HepG2 (cell line): Measurements from ENCODE around the gene SRP9. TPM values are rescaled to one million over a fixed set of nuclear protein-coding genes. Genes with fewer than 3 reads are reported as not detected.

Source experiments
- ATAC-seq: fragments of 200-7000 bp; cut with Tn5 transposase; 3 replicates; pipeline ENCODE4 v1.9.1; 2020; ENCODE audit warnings: mild to moderate bottlenecking, moderate library complexity
- BruUV-seq: library from RNA; stranded (reverse); fragments of 400-500 nt; replicated peaks from 2 replicates; lab custom pipeline; 2021; lab: Mats Ljungman, UMichigan
- CTCF ChIA-PET: fragments of 300-600 bp; formaldehyde crosslinking; extraction: SDS; loops from one replicate; lab custom pipeline; 2021; ENCODE audit warnings: low total read pairs, inconsistent platforms, low intra/inter-chr PET ratio; lab: Yijun Ruan, JAX
- POLR2A ChIA-PET: fragments of 350-600 bp; sonication (Branson Sonifier 250); formaldehyde crosslinking; loops from one replicate; lab custom pipeline; 2020; ENCODE audit warnings: antibody characterized with exemption, inconsistent platforms; lab: Yijun Ruan, JAX
- DNase-seq: peaks from one replicate; pipeline ENCODE4 v3.0.0-alpha.2; 2015; ENCODE audit warnings: low spot score
- FAIRE-seq: peaks from 3 replicates; lab custom pipeline; 2011; peaks lifted over from hg19 to GRCh38; lab: Jason Lieb, UNC
- H2AFZ ChIP-seq: one replicate; pipeline ENCODE4 v1.6.1; 2011; ENCODE audit warnings: low read length, inconsistent platforms
- H3K27ac ChIP-seq: fragments of 300-600 bp; 3 replicates; pipeline ENCODE4 v1.8.0; 2011; ENCODE audit warnings: mixed run types, mild to moderate bottlenecking, mixed read lengths, low read length, inconsistent platforms; ENCODE audit not compliant: insufficient read depth; ENCODE audit errors: extremely low read length
- H3K27me3 ChIP-seq, 2 experiments: fragments of 200-600 bp in 1 of 2; 2 replicates in 1 of 2; 3 replicates in 1 of 2; pipeline versions ENCODE4 v1.6.0 to v1.8.0; 2011; ENCODE audit warnings: low read length in 2 of 2, mild to moderate bottlenecking in 2 of 2, moderate library complexity in 2 of 2, inconsistent platforms in 1 of 2; ENCODE audit not compliant: insufficient read depth in 2 of 2, control insufficient read depth in 1 of 2
- H3K36me3 ChIP-seq, 2 experiments: fragments of 200-600 bp in 1 of 2; replicated peaks in 1 of 2; 2 replicates in 1 of 2; 3 replicates in 1 of 2; pipeline versions ENCODE4 v1.5.1 to v1.8.0; 2011; ENCODE audit warnings: low read length in 2 of 2, inconsistent platforms in 1 of 2; ENCODE audit not compliant: insufficient read depth in 2 of 2, control insufficient read depth in 1 of 2
- H3K4me1 ChIP-seq: 2 replicates; pipeline ENCODE4 v1.5.1; 2012; ENCODE audit warnings: low read length, inconsistent platforms; ENCODE audit not compliant: insufficient read depth
- H3K4me2 ChIP-seq: 2 replicates; pipeline ENCODE4 v1.6.0; 2011; ENCODE audit warnings: low read depth, low read length, inconsistent platforms
- H3K4me3 ChIP-seq, 3 experiments: fragments of 200-600 bp in 1 of 3; sonication (generic), shearing (Covaris generic) in 1 of 3; replicated peaks in 1 of 3; 2 replicates each; pipeline ENCODE4 v1.5.1; 2011 to 2016; ENCODE audit warnings: low read length in 3 of 3, inconsistent platforms in 2 of 3, low read depth in 2 of 3, mild to moderate bottlenecking in 2 of 3, control low read depth in 1 of 3, mixed read lengths in 1 of 3; ENCODE audit not compliant: insufficient read depth in 1 of 3
- H3K79me2 ChIP-seq: one replicate; pipeline ENCODE4 v1.6.1; 2011; ENCODE audit warnings: low read length, inconsistent platforms; ENCODE audit not compliant: insufficient read depth
- H3K9ac ChIP-seq: 2 replicates; pipeline ENCODE4 v1.6.0; 2011; ENCODE audit warnings: mild to moderate bottlenecking, low read depth, low read length, inconsistent platforms; ENCODE audit not compliant: insufficient read depth
- H3K9me3 ChIP-seq: 2 replicates; pipeline ENCODE4 v1.5.1; 2012; ENCODE audit warnings: mild to moderate bottlenecking, low read length
- H4K20me1 ChIP-seq: 2 replicates; pipeline ENCODE4 v1.6.0; 2011; ENCODE audit warnings: inconsistent platforms, mild to moderate bottlenecking, low read length, moderate library complexity; ENCODE audit not compliant: insufficient read depth
- CHD2 ChIP-seq: IDR thresholded peaks from 2 replicates; pipeline ENCODE4 v1.6.1; 2011; ENCODE audit warnings: low read depth, low read length, improper control_type of control experiment
- RARA ChIP-seq: IDR thresholded peaks from 2 replicates; pipeline ENCODE4 v1.6.1; 2016; ENCODE audit warnings: missing genetic modification reagents, missing compliant biosample characterization
- SMAD3 ChIP-seq: sonication (generic); formaldehyde crosslinking; IDR thresholded peaks from 2 replicates; pipeline ENCODE4 v1.4.0; 2020; ENCODE audit warnings: missing genetic modification reagents
- ZNF44 ChIP-seq: sonication (generic); formaldehyde crosslinking; IDR thresholded peaks from 2 replicates; pipeline ENCODE4 v1.5.1; 2020; ENCODE audit warnings: mild to moderate bottlenecking, missing genetic modification reagents
- ZNF660 ChIP-seq: sonication (generic); formaldehyde crosslinking; IDR thresholded peaks from 2 replicates; pipeline ENCODE4 v1.5.1; 2020; ENCODE audit warnings: mild to moderate bottlenecking, low read depth, missing genetic modification reagents, borderline replicate concordance
- WGBS: methylation state at CpG from one replicate; pipeline ENCODE4 v1.1.6; 2017; ENCODE audit warnings: low lambda C conversion rate; 5-methylcytosine and 5-hydroxymethylcytosine counted together
- in situ Hi-C: cut with HindIII; loops from 2 replicates; pipeline ENCODE4 v1.10.0; 2017; ENCODE audit warnings: low pct_unique_long_range_greater_than_20kb; ENCODE audit not compliant: extremely low pct_ligation_motif_present
- intact Hi-C: fragments of 100-400 bp; cut with micrococcal nuclease; formaldehyde crosslinking; loops from one replicate; pipeline ENCODE4 v1.10.0; 2022; ENCODE audit not compliant: unreplicated experiment
- polyA plus RNA-seq, 8 experiments: library from polyadenylated mRNA; depleted of rRNA in 3 of 8; stranded (reverse) in 7 of 8; unstranded in 1 of 8; fragments of >200 nt; fragmentation: Illumina TruSeq in 4 of 8; extraction: Trizol in 4 of 8; gene quantifications; 2 replicates each; pipeline versions ENCODE4 v1.2.1 to v1.2.3, GENCODE V29; 2011 to 2016; ENCODE audit warnings: low read depth in 4 of 8, missing spikeins in 1 of 8, mixed read lengths in 1 of 8; ENCODE audit not compliant: insufficient read depth in 1 of 8
- total RNA-seq, 5 experiments: library from RNA; depleted of rRNA; stranded (reverse); fragments of >200 nt; fragmentation: Illumina TruSeq; extraction: Trizol; gene quantifications; 2 replicates each; pipeline ENCODE4 v1.2.3, GENCODE V29; 2016; ENCODE audit warnings: low read depth in 1 of 5
- TF ChIP-seq, protein P1 (sequence below), 2 experiments: sonication (generic) in 1 of 2; formaldehyde crosslinking in 1 of 2; IDR thresholded peaks; 2 replicates each; pipeline versions ENCODE4 v1.6.1 to v1.9.0; 2014 to 2022; ENCODE audit warnings: antibody characterized with exemption in 1 of 2, borderline replicate concordance in 1 of 2, inconsistent platforms in 1 of 2, low read depth in 1 of 2, missing genetic modification reagents in 1 of 2
- TF ChIP-seq, protein P2 (sequence below): sonication (generic); formaldehyde crosslinking; IDR thresholded peaks from one replicate; pipeline ENCODE4 v1.5.1; 2020; ENCODE audit warnings: mild to moderate bottlenecking, missing genetic modification reagents; ENCODE audit errors: not compliant biosample characterization

The SRP9 gene
- total and polyA plus RNA-seq, 2 of the 13 experiments (the other 11 are each of a cell fraction or from before 2014, with no cell fraction given) = 251 to 307 TPM

- TF ChIP-seq CHD2 (no peak), SMAD3 (peak; percentile 26; the same call in 1 of the 2 replicates), RARA (CRISPR knock-in tag) (0 out of 2 replicates have a peak, but pooled peaks have one; percentile 10)
- TF ChIP-seq, protein P1, sequence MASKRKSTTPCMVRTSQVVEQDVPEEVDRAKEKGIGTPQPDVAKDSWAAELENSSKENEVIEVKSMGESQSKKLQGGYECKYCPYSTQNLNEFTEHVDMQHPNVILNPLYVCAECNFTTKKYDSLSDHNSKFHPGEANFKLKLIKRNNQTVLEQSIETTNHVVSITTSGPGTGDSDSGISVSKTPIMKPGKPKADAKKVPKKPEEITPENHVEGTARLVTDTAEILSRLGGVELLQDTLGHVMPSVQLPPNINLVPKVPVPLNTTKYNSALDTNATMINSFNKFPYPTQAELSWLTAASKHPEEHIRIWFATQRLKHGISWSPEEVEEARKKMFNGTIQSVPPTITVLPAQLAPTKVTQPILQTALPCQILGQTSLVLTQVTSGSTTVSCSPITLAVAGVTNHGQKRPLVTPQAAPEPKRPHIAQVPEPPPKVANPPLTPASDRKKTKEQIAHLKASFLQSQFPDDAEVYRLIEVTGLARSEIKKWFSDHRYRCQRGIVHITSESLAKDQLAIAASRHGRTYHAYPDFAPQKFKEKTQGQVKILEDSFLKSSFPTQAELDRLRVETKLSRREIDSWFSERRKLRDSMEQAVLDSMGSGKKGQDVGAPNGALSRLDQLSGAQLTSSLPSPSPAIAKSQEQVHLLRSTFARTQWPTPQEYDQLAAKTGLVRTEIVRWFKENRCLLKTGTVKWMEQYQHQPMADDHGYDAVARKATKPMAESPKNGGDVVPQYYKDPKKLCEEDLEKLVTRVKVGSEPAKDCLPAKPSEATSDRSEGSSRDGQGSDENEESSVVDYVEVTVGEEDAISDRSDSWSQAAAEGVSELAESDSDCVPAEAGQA (IDR thresholded peaks at IDR 0.05; ENCODE audit: low read depth) = no peak
- TF ChIP-seq, protein P1 (CRISPR knock-in tag; IDR thresholded peaks at IDR 0.05; ENCODE audit: borderline replicate concordance) = 0 out of 2 replicates have a peak, but pooled peaks have one; percentile 67
Observed at GRCh38 chr1:225772323-225772768, 5.3 kb upstream of the SRP9 start (continued).

GRCh38 chr1:225772848-225773247 lies 4.8 kb upstream of the SRP9 start:
- Histone ChIP-seq H3K36me3 (no peaks in the 10 kb centered on the region), H3K9me3 (no peaks in the 10 kb centered on the region), H3K27ac (no peak overlapping the region), H3K4me2 (peak overlapping the region; percentile 59), H3K4me1 (peaks cover 78% of the 10 kb centered on the region), H2AFZ (no peak overlapping the region), H3K79me2 (peaks cover 1% of the 10 kb centered on the region), H3K4me3 (no peak overlapping the region), H4K20me1 (no peaks in the 10 kb centered on the region), H3K27me3 (no peaks in the 10 kb centered on the region; a peak in 1 of 5 replicates), H3K9ac (no peak overlapping the region; the same call in 1 of the 2 replicates)
- DNase-seq = no peak
- 61% methylated on average over 4 of the region's 4 CpGs for WGBS
- intact Hi-C loops = loop anchor here (1.0 to 10.0 kb wide), 7 partner anchors 36 to 292 kb away; partner anchors contain the start of gene ENAH
- no TSS peak for BruUV-seq
- in situ Hi-C loops = loop anchor here (5.0 kb wide), 1 partner anchor 296 kb away; no protein-coding TSS in a partner anchor
- FAIRE-seq = no peak
- ChIA-PET POLR2A (interaction anchor here (1.0 to 5.4 kb wide), 9 partner anchors 36 to 298 kb away, joined by 3 to 33 read pairs (median 5); partner anchors contain the start of gene ENAH), CTCF (interaction anchor here (1.5 to 2.4 kb wide), 3 partner anchors 37 to 298 kb away, joined by 4 to 32 read pairs (median 11); no protein-coding TSS in a partner anchor)
- no peak for ATAC-seq
- no peak for TF ChIP-seq ZNF660
- TF ChIP-seq, protein P2, sequence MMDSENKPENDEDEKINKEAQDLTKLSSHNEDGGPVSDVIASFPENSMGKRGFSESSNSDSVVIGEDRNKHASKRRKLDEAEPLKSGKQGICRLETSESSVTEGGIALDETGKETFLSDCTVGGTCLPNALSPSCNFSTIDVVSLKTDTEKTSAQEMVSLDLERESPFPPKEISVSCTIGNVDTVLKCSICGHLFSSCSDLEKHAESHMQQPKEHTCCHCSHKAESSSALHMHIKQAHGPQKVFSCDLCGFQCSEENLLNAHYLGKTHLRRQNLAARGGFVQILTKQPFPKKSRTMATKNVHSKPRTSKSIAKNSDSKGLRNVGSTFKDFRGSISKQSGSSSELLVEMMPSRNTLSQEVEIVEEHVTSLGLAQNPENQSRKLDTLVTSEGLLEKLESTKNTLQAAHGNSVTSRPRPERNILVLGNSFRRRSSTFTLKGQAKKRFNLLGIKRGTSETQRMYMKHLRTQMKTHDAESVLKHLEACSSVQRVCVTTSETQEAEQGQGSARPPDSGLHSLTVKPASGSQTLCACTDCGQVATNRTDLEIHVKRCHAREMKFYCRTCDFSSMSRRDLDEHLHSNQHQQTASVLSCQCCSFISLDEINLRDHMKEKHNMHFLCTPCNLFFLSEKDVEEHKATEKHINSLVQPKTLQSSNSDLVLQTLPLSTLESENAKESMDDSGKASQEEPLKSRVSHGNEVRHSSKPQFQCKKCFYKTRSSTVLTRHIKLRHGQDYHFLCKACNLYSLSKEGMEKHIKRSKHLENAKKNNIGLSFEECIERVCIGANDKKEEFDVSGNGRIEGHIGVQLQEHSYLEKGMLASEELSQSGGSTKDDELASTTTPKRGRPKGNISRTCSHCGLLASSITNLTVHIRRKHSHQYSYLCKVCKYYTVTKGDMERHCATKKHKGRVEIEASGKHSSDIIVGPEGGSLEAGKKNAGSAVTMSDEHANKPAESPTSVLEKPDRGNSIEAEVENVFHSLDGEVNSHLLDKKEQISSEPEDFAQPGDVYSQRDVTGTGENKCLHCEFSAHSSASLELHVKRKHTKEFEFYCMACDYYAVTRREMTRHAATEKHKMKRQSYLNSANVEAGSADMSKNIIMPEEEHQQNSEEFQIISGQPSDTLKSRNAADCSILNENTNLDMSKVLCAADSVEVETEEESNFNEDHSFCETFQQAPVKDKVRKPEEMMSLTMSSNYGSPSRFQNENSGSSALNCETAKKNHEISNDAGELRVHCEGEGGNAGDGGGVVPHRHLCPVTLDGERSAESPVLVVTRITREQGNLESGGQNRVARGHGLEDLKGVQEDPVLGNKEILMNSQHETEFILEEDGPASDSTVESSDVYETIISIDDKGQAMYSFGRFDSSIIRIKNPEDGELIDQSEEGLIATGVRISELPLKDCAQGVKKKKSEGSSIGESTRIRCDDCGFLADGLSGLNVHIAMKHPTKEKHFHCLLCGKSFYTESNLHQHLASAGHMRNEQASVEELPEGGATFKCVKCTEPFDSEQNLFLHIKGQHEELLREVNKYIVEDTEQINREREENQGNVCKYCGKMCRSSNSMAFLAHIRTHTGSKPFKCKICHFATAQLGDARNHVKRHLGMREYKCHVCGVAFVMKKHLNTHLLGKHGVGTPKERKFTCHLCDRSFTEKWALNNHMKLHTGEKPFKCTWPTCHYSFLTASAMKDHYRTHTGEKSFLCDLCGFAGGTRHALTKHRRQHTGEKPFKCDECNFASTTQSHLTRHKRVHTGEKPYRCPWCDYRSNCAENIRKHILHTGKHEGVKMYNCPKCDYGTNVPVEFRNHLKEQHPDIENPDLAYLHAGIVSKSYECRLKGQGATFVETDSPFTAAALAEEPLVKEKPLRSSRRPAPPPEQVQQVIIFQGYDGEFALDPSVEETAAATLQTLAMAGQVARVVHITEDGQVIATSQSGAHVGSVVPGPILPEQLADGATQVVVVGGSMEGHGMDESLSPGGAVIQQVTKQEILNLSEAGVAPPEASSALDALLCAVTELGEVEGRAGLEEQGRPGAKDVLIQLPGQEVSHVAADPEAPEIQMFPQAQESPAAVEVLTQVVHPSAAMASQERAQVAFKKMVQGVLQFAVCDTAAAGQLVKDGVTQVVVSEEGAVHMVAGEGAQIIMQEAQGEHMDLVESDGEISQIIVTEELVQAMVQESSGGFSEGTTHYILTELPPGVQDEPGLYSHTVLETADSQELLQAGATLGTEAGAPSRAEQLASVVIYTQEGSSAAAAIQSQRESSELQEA (CRISPR knock-in tag) = no peak
- no peak for TF ChIP-seq ZNF44 (CRISPR knock-in tag)
